Left renal pelvis (tissue), 4 donors: ENCODE data around the gene FLNA. TPM values are rescaled to one million over a fixed set of nuclear protein-coding genes. Genes with fewer than 3 reads are reported as not detected.
"Not testable (repeated sequence)": the region's sequence is repeated elsewhere in the genome, so short reads cannot be mapped to it uniquely, and the experiment has no call there.

ENCODE experiments used
- DNase-seq, 4 donors: peaks; one replicate each; pipeline ENCODE4 v3.0.0-alpha.2; 2013; ENCODE audit warnings: low read depth in 4 of 4, low spot score in 3 of 4
- polyA plus RNA-seq, 4 donors: library from polyadenylated mRNA; unstranded; fragments of 120-200 nt; gene quantifications; one replicate each; pipeline ENCODE4 v1.2.1, GENCODE V29; 2013; ENCODE audit not compliant: insufficient read length in 4 of 4

The FLNA gene, protein sequence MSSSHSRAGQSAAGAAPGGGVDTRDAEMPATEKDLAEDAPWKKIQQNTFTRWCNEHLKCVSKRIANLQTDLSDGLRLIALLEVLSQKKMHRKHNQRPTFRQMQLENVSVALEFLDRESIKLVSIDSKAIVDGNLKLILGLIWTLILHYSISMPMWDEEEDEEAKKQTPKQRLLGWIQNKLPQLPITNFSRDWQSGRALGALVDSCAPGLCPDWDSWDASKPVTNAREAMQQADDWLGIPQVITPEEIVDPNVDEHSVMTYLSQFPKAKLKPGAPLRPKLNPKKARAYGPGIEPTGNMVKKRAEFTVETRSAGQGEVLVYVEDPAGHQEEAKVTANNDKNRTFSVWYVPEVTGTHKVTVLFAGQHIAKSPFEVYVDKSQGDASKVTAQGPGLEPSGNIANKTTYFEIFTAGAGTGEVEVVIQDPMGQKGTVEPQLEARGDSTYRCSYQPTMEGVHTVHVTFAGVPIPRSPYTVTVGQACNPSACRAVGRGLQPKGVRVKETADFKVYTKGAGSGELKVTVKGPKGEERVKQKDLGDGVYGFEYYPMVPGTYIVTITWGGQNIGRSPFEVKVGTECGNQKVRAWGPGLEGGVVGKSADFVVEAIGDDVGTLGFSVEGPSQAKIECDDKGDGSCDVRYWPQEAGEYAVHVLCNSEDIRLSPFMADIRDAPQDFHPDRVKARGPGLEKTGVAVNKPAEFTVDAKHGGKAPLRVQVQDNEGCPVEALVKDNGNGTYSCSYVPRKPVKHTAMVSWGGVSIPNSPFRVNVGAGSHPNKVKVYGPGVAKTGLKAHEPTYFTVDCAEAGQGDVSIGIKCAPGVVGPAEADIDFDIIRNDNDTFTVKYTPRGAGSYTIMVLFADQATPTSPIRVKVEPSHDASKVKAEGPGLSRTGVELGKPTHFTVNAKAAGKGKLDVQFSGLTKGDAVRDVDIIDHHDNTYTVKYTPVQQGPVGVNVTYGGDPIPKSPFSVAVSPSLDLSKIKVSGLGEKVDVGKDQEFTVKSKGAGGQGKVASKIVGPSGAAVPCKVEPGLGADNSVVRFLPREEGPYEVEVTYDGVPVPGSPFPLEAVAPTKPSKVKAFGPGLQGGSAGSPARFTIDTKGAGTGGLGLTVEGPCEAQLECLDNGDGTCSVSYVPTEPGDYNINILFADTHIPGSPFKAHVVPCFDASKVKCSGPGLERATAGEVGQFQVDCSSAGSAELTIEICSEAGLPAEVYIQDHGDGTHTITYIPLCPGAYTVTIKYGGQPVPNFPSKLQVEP (N-terminal part only)
- 100 to 1,000 TPM; 390 to 584 (median 487) TPM for polyA plus RNA-seq

DNA sequence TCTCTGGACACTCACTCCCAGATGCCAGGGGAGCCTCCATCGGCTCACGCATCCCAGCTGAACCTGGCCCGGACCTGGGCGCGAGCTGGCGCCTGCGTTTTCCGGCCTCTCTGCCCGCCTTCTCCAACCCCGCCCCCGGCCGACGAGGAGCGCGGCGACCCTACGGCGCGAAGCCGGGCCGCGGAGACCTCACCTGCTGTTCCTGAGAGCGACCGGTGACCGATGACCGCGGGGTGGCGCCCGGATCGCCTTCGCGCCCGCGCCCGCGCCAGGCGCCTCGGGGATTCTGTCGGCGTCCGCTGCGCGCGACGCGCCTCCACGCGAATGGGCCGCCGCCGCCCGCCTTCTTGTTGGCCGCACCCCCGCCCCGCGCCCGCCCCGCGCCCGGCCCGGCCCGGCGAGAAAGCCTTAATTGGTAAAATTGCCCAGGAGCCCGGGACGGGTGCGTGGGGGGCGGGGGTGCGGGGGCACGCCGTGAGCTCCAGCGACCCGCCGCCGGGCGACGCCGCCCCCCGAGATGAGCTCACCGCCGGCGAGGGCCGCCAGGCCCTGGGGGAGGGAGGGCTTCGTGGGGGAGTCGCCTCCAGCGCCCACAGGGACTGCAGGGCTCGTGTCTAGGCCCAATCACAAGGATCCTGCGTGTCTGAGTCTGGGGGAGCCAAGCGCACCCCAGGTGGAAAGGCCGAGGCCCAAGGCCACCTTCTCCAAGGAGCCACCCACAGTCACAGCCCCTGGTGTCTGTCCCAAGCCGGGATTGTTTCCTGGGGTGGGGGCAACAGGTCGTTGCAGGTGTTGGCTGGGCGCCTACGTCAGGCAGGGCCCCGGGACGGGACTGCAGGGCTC is at the start of gene FLNA:
FLNA (minus strand) TSS at position 322 of the 843 bp plus-strand sequence. CDS start 3,389 bp downstream, outside the sequence.
- DNase-seq = no peak

DNA sequence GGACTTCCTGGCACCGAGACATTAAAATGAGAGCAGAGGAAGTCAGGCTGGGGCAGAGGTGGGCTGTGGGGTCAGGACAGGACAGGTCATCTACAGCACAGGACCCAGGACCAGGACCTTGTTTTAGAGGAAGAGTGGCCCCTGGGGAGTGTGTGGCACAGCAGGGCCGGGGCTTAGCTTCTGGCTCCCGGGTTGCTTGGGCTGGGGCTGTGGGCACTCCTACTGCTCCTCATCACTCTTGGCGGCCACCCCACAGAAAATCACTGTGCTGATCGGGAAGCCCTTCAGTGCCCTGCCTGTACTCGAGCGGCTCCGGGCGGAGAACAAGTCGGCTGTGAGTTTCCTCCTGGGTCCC is 45.9 kb upstream of the FLNA start:
- DNase-seq = no peak

DNA sequence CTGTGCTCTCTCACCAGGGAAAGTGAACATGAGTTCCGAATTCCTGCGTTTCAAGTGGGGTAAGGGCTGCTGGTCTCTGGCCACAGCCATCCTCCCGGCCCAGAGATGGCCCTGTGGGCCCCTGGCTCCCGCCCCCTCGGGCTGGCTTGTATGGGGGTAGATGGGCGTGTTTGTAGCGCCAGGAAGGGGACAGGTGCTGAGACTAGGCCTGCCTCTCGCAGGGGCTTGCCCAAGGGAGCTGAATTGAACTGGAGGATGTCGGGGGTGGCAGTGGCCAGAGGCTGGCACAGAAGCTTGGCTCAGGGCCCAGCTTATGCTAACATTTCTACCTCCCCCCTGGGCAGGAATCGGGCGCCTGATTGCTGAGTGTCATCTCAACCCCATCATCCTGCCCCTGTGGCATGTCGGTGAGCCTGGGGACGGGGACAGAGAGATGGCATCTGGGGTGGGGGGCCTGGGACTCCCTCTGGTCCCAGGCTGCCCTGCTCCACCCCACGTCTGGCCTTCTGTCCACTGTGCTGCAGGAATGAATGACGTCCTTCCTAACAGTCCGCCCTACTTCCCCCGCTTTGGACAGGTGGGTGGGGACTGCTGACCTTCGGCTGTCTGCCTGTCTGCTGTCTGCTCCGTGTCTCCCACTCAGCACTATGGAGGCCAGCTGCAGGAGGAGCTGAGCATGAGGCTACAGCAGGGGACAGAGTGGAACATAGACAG is 45.4 kb upstream of the FLNA start:
- no peak for DNase-seq

DNA sequence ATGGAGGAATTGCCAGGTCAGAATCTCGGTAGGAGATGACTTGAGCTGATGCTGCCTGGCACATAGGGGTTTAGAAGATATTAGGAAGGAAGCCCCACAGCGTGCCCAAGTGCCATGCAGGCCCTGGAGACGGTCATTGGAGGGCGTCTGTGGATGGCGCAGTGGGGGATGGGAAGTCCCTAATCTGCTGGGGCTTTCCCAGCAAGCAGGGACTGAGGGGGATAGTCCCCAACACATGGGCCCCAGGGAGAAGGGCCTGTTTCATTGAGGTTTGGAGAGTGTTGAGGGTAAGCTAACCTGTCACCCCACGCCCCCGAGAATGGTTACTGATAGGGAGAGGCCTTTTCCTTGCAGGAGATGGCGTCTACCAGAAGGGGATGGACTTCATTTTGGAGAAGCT is 44.8 kb upstream of the FLNA start:
- no peak for DNase-seq

DNA sequence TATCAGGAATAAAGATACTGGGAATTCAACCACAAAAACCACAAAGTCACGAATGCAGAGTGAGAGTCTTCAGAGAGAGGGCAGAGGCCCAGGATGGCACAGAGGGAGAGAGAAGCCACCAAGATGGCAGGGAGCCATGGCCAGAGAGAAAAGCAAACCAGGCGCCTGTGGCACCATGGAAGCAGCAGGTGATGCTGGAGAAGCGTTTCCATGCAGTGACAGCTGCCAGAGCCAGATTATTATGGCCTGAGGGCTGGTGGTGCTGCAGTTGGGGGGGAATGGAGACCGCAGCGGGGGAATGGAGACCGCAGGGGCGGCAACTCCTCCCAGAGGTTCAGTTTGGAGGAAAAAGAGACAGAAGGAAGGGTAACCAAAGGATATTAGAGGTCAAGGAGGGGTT is 42.7 kb upstream of the FLNA start:
- DNase-seq = no peak

DNA sequence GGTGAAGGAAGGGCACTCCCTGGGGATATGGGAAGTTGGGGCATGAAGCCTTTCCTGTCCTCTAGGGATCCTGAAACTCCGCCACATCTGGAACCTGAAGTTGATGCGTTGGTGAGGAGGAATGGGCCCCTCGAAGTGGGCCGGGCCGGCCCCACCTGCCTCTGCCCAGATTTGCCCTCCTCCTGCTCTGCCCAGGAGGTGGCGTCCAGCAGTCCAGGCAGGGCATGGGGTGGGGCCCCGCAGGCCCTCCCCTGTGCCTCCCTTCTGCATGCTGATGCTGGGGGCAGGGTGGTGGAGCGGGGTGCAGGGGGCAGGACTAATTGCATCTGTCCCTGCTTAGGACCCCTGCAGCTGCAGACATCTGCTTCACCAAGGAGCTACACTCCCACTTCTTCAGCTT is 38.7 kb upstream of the FLNA start:
- DNase-seq = no peak

DNA sequence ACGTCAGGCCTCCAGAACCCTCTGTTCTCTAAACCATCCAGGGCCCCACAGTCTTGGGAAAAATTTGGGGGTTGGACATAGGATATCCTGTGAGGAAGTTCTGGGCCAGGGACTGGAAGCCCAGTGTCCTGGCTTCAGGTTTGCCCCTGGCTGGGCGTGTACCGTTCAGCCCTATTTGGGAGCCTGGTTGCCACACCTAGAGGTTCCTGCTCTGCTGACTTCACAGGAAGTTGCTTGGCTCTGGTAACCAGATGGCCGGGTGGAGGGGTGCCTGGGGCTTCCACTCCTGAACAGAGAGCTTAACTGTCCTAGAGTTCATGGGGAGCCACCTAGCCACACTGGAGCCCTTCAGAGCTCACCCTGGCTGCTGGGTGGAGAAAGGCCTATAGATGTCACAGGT is 38.0 kb upstream of the FLNA start:
- no peak for DNase-seq

DNA sequence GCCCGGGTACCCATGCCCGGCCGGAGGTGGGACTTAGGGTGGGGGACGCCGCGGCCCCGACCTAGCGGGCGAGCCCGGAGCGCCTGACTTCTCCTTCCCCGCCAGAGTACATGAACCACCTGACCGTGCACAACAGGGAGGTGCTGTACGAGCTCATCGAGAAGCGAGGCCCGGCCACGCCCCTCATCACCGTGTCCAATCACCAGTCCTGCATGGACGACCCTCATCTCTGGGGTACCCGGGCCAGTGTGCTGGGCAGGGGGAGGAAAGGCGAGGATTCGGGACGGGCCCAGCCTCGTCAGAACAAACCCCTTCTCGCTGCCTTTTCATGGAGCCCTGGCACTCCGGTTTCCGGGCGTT is 37.5 kb upstream of the FLNA start:
- DNase-seq = no peak

DNA sequence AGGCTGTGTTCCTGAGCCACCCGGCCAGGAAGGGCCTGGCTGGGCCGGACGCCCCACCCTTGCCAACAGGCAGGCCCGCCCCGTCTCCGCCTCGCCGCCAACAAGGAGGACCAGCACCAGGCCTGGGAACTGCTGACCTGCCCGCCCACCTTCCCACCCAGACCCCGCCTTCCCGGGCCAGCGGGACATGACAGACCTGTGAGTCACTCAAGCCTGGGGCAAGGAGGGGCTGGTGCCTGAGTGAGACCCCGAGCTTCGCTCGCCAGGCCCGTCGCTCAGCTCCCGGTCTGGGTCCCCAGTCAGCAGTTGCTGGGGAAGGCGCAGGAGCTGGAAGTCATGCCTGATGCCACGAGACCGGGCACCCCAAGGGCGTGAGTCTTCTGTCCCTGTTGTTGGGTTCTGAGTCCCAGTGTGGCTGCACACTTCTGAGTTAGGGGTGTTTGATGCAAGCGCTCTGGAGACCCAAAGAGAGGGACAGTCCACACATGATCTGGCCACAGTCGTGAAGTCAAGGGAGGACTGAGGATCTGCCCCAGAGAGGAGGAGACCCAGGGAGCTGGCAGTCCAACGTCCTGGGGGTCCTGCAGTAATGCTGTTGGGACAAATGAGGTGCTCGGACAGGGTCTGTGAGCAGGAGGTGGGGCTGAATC is 34.9 kb upstream of the FLNA start, which contains the start of gene DNASE1L1:
DNASE1L1 (minus strand) TSS at position 33 of the 650 bp plus-strand sequence. CDS start 3,686 bp downstream, outside the sequence.
- DNase-seq = no peak

DNA sequence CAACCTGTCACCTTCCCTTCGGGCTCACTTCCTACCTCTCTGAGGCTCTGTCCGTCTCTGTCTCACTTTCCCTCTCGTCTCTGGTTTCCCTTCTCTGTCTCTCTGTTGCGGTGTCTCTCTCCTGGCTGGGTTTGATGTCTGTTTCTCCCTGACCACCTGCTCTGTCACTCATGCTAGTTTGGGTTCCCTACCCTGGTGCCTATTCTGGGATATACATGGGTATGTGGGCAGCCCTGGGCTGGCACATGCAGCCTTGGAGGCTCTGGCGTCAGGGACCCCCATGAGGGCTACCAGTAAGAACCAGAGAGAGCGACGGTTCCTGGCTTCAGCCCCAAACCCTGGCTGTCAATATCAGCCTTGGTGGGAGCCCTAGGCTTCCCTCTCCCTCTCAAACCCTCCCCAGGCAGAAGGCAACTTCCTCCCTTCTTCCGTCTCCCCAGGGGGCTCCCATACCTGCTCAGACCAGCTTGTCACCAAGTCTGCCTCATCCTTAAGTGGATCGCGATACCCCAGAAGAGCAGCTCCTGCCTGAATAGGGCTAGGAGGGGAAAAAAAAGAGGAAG is 34.3 kb upstream of the FLNA start:
- DNase-seq = no peak

DNA sequence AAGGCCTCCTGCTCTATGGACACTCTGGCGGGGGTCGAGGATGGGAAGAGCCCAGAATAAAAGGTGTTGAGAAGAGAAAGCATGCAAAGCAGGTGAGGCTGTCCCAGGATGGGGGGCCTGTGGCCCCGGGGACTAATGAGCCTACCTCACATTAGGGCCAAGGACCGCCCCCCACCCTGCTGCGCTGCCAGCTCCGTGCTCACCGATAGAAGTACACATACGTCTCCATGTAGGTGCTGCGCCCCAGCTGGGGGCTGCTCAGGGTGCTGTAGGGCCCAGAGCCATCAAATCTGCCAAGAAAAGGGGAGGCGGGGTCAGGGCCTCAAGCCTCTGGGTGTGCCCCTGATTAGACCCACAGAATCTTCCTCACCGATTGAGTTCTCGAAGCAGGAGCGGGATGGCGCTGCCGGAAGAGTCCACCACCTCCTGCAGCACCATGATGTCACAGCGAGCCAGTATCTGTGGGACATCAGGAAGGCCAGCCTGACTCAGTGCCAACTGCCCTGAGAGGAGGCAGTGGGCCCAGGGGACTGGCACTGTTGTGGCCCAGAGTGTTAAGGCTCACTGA is 30.3 kb upstream of the FLNA start:
- DNase-seq = no peak

DNA sequence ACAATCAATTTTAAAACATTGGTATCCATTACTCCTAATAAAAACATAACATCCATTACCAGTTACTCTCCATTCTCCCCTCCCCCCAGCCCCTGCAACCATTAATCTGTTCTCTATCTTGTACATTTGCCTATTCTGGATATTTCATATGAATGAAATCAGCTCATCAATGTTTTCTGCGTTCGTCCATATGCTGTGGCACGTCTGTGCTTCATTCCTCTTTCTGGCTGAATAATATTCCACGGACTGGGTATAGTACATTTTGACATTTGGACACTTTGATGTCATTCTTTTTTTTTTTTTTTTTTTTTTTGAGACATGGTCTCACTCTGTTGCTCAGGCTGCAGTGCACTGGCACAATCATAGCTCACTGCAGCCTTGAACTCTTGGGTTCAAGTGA is 29.4 kb upstream of the FLNA start:
- no peak for DNase-seq

DNA sequence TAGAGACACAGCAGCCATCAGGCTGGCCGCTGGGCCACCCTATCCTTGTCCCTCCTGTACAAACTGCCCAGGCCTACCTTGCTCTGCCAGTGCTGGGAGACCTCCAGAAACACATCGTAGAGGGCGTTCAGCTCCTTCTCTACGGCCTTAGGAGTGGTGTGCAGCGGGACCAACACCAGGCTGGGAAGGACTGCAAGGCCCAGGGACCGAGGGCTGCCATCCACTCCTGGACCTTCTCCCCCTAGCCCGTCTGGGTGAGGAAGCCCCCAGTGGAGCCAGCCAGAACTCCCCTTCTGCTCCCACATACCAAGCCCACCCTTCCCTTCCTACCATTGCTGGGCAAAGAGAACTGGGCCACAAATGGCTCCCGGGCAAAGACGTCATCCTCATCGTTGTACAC is 28.8 kb upstream of the FLNA start:
- no peak for DNase-seq

DNA sequence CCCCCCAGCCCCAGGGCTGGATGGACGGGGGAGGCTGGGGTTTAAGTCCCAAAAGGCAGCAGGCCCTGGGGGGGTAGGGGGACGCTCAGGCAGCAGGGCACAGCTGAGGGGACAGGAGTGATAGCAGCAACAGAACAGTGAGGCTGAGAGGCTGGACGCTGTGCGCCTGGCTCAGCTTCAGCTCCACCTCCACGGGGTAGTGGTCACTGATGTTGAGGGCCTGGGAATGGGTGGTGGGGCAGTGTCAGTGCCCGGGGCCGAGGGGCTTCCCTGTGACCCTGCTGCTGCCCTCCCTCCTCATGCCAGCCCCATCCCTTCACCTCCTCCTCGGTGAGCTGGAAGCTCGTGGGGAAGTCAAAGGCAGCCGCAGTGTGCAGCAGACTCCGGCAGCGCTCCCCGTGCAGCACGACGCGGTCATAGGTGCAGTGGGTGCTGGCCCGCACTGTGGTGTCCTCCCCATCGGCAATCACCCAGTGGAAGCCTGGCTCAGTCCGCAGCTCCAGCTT is 28.2 kb upstream of the FLNA start:
- no peak for DNase-seq

DNA sequence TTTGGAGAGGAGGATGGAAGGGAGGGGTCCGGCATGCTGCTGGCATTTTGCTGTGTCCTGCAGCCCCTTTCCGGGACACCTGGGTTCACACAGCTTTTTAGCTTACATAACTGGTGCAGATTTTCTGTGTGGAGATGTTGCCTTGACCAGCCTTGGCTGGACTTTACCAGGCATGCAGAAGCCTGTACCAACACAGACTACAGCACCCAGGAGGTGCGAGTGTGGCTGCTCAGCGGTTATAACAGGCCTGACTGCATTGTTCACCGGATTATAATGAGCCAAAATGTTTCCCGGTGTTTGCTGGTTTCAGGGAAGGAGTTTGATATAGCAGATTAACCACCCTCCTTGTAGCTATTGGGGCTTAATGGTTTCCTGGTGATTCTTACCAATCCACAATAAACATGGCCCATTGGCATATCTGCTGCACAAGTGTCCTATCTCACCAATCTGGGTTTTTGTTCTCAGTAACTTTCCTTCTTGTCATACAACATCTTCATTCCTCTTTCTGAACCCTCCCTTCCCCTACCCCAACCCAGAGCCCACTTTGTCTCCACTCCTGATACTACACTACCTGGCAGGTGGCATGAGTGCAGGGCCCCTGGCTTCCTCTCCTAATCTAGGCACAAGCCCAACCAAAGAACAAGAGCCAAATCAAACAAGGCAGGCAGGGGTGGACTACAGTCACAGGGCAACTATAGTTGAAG is 27.6 kb upstream of the FLNA start:
- DNase-seq = no peak

DNA sequence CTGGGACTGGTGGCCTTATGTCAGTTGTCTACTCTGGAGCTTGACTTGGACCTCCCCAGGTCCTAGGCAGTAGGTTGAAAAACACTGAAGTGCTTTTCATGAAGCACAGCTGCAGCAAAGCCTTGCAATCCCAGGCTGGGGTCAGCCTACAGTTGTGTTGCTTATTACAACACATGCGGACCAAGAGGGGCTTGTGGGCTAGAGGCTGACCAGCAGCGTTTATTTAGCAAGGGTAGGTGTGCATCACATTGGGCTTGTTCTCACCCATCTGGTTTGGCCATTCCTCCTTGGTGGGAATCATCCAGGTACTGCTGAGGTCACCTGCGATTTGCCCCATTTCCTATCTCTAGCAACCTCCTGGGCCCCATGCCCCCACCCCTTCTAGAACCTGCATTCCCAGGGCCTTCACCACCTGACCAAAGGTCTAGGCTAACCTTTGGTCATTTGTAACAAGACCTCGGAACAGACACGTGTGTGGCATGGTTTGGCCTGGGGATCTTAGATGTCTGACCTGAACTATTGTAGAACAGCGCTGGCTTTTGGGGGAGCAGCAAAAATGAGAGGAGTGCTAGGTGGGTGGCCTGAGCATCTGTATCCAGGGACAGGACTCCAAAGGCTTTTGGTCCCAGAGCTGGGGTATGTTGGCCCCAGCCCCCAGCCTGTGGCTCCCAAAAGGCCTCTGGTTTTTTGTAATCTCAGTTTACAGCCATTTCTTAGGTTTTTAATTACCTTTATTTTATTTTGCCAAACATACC is 26.8 kb upstream of the FLNA start:
- DNase-seq = no peak

DNA sequence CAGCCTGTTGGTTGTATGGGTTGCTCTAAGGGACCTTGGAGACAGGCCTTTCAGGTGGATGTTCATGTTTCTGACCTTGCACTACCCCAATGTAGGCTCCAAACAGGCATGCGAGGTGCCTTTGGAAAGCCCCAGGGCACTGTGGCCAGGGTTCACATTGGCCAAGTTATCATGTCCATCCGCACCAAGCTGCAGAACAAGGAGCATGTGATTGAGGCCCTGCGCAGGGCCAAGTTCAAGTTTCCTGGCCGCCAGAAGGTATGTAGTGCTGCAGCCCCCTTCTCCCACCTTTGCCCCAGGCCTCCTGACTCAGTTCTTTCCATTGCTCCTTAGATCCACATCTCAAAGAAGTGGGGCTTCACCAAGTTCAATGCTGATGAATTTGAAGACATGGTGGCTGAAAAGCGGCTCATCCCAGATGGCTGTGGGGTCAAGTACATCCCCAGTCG is 26.0 kb upstream of the FLNA start:
- not testable (repeated sequence) for DNase-seq
